HG03064 (cell line): ENCODE measurements around the gene ITGAD.

Experiments used
- ATAC-seq: cut with Tn5 transposase; IDR thresholded peaks from one replicate; pipeline ENCODE4 v1.9.1; 2021; ENCODE audit warnings: low read depth; ENCODE audit not compliant: unreplicated experiment

The ITGAD gene

DNA sequence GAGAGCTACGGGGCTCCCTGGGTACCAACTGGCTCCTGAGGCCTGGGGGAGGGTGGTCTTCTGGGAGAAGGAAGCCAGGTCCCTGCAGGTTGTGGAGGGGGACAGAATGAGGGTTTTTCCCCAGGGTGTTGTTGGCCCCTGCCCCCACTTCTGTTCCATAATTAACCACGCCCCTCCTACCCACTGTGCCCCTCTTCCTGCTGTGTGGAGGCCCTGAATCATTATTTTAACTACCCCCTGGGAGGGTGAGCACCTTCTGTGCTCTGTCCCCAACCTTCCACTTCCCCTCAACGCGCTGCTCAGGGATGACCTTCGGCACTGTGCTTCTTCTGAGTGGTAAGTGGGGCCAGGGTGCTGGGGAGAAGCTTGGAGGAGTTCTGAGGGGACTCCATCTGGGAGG is at the start of gene ITGAD:
ITGAD (plus strand) TSS at position 280 of the 400 bp plus-strand sequence; CDS start at position 306, 26 bp downstream.
- ATAC-seq = no peak

DNA sequence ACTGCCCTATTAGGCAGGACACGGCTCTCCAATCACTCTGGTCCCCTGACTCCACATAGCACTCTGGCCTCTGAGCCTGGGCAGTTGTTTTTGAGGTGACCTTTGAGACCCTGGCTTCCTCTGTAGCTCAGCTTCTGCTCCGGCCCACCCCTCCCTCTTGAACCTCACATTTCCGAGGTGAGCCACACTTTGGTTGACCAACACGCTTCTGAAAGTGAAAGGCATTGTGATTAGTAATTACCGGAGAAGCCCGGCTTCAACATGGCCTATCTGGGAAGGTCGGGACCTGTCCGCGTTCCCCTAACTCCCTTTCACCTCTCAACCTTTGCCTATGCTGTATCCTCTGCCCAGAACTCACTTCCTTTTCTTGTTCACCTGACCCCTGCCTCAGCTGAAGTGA is 48.4 kb upstream of the ITGAD start:
- ATAC-seq = peak; percentile 82

DNA sequence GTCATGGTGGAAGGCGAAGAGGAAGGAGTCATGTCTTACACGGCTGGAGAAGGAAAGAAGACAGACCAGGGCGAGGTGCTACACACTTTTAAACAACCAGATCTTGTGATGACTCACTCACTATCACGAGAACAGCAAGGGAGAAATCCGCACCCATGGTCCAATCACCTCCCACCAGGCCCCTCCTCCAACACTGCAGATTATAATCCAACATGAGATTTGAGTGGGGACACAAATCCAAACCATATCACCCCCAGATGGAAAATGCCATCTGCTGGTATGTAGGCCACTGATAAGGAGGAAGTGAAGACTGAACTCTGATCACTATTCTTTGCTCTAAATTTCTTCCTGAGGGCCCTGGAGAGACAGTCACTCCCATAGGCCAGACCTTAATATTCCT is 45.7 kb upstream of the ITGAD start:
- no peak for ATAC-seq

DNA sequence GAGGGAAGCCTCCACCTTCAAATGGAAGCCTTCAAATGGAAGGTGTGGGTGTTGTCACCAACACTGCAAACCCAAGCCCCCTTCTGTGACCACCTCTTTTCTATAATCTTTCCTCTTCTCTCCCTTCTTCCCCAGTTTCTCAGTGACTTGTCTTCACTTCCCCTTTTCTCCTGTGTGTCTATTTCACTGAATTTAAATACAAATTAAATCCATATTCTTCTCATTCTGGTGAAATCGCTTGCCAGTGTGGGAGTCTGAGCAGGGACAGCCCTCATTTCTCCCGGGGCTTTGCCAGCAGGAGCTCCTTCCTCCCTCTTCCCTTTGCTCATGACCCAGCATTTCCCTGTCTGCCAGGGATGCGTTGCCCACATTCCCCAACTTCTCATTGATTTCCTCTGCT is 44.6 kb upstream of the ITGAD start:
- no peak for ATAC-seq

DNA sequence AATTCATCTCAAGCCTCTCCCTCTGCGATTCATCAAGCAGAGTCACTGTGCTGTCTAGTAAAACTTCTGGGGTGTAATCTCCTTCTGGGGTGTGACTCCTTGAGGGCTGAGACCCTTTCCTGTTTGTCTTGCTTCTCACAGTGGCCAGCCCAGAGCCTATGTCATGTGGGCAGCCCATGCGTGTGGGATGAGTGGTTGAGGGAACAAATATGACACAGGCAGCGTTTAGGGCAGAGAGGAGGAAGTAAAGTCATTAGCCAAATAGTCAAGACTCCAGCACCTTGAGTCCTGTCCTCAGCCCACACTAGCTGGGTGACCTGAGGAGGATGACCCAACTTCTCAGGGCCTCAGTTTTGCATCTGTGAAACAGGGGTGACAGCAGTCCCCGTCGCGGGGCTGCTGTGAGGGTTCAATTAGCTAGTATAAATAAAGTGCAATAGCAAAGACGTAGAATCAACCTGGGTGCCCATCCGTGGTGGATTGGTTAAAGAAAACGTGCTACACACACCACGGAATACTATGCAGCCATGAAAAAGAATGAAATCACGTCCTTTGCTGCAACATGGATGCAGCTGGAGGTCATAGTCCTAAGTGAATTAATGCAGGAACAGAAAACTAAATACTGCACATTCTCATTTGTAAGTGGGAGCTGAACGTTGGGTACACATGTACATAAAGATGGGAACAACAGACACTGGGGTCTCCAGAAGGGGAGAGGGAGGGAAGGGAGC is 42.7 kb upstream of the ITGAD start:
- no peak for ATAC-seq

DNA sequence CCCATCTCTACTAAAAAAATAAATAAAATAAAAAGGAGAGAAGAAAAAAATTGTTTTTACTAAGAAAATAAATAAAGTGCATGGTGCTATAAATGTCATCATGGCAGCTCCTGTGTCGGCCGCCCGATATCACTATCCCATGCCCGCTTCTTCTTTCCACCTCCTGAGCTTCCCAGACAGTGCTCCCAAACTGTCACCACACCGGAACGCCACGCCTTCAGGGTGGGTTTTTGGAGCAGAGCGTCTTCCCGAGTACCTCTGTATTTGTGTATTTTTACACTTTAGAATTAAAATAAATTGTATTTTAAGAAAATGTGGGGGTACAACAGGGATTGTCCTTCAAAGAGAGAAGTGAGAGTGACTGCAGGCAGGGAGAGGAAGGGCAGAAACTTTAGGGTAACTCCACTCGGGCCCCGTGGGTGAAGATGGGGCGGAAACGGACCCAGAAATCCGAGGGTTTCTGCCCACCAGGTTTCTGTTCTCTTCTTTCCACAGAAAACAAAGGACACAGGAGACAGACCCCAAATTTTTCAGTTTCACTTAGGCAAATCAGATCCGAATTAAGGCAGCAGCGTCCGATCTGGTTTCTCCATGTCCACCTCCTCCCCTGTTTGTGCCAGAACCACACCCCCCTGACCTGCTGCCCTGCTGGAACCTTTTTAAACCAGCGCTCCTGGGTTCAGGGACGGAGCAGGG is 41.7 kb upstream of the ITGAD start:
- ATAC-seq = no peak

DNA sequence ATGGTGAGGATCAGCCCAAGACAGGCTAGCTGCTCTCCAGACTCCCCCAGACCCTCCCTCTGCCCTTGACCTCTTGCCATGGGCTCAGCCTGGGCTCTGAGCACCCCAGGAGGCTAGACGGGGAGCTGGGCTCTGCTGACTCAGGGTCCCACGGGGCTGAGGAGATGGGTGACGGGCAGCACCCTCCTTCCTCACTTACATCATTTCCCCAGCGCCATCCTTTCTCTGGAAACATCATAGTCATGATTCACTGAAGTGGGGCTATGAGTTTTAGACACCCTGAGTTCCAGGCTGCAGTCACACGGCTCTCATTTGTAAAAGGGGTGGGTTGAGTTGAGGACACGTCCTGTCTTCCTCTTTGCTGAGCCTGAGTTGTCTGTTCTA is 41.2 kb upstream of the ITGAD start:
- no peak for ATAC-seq

DNA sequence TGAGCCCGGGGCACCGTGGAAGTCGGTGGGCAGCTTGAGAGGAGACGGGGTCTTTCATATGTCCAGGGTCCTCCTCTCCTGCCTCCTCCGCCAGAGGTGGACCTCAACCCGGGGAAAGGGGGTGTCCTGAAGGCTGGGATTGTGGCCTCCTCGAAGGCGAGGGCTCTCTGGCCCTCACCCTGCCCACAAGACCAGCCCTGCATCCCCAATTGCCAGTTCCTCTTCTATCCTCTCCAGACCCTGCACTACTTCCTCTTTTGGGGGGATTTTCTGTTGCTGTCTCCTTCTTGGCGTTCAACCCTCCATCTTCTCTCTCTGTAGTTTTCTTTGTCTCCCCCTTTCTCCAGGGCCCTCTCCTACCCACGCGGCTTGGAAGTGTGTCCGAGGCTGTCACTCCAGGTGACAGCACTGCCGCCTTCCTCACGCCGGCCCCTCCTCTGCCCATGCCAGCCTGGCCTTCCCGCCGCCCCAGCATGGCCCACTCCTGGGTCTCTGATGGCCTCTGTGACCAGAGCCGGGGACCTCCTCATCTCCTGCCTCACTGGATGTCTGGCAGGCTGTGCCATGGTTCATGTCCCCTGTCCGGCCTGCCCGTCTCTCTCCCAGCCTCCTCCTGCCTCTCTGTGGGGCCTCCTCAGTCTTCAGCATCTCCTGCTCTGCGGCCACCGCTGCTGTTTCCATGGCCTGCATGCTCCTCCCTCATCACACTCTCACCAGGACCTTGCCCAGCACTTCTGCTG is 40.6 kb upstream of the ITGAD start:
- ATAC-seq = no peak

DNA sequence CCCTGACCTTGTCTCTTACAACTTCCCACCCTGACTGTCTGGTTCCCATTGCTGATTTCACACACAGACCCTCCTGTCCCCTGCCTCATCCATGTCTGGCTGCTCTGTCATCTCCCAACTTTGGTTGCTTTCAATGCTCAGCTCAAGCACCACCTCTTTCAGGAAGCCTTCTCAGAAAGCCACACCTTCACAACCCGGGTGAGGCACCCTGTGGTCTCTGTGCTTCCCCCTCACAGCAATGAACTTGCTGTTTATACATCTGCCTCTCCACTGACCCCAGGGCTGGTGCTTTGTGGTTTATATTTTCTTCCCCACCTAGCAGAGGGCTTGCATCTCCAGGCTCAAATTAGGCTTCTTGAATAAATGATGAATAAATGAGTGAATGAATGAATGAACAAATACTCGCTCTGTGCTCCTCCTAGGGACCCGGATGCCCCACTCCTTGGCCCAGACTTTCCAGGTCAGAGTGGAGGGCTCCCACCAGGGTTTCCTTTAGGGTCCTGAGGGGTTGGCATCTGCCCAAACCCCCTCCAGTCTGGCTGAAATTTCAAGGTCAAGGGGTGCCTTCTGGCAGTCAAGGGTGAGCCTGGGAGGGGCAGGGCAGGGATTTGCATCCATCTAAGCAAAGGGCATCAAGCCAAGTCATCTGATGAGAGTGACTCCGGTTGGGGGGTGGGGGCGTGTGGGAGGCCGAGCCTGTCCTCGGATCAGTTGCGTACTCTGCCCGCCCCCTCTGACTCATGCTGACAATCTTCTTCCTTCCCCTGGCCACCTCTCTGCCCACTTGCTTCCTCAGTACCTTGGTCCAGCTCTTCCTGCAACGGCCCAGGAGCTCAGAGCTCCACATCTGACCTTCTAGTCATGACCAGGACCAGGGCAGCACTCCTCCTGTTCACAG is 38.5 kb upstream of the ITGAD start, which contains the start of gene ITGAX:
ITGAX (plus strand) TSS at position 783 of the 898 bp plus-strand sequence; CDS start at position 862, 79 bp downstream.
- ATAC-seq = peak; percentile 69

DNA sequence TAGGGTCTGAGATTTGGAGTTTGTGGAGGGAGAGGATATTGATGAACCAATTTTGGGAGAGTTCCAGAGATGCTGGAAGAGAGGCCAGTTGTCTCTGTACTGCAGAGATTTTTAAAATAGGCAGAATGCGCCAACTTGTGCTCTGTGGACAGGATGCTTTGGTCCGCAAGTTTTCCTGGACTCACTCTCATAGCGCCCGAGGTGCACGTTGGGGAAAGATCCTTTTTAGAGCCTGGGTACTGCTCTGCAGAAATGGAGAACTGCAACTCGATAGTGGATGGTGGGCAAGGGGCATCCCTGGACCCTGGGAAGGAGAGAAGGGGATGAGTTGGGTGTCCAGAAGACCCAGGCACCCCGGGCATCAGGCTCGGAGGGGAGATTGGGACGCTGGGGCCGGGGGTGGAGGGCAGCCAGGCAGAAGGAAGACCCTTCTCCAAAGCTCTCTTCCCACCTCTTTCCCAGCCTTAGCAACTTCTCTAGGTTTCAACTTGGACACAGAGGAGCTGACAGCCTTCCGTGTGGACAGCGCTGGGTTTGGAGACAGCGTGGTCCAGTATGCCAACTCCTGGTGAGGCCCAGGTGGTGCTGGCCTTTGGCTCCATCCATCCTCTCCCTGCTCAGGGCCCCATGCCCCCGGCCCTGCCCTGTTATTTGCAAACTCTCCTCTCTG is 37.6 kb upstream of the ITGAD start:
- ATAC-seq = no peak

DNA sequence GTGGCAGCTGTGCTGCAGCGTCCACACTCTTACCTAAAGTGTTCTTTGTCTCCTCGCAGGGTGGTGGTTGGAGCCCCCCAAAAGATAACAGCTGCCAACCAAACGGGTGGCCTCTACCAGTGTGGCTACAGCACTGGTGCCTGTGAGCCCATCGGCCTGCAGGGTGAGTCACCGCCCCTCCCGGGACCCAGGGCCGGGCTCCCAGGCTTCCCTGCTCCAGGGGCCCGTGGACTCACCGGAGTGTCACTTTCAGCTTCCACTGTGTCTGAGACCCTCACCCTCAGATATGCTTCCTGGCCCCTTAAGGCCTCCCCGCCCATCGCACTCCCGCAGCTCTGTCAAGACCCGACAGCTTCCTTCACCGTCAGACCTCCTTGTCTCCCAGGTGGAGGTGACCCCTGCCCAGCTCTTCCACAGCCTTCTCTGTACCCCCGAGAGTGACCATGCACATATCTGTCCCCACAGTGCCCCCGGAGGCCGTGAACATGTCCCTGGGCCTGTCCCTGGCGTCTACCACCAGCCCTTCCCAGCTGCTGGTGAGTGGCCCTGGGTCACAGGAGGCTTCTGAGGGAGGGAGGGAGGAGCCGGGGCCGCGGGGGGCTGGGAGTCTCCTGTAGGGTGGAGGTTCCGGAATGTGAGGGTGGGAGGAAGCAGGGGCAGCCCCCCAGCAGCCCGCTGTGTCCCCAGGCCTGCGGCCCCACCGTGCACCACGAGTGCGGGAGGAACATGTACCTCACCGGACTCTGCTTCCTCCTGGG is 36.4 kb upstream of the ITGAD start:
- no peak for ATAC-seq

DNA sequence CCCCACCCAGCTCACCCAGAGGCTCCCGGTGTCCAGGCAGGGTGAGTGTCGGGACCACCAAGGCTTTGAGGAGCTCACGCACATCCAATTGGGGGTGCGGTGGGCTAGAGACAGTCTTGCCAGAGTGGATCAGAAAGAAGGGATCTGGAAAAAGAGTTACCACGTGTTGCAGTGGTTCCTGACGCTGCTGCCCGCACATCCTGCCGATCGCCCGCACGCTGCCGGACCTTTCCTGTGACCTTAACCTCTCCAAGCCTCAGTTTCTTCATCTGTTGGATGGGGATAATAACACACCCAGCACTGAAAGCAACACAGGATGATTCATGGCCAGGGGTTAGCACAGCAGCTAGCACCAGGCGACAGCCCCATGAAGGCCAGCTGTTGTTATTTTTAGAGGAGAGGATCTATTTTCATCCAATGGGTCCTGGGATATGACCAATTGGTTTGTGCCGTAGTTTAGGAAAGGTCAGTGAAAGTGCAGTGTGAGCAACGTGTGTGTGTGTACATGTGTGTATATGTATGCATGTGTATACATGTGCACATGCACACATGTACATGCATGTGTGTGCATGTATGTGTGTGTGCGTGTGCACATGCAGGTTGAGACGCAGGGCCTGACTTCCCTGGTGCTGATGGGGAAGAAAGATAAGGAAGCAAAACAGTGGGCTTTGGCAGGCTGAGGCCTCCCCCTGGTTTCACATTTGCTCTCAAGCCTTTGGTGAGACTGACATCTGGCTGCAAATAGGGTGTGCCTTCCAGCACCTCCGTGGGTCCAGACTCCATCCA is 35.6 kb upstream of the ITGAD start:
- ATAC-seq = no peak

DNA sequence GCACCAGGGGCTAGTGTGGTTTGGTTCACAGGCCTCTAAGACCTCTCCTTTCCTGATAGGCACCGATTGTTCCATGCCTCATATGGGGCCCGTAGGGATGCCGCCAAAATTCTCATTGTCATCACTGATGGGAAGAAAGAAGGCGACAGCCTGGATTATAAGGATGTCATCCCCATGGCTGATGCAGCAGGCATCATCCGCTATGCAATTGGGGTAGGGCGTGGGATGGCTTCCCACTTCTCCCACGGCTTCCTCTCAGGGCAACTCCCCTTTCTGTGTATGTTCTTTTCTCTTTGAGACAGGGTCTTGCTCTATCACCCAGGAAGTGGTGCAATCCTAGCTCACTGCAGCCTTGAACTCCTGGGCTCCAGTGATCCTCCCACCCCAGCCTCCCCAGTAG is 32.9 kb upstream of the ITGAD start:
- ATAC-seq = no peak

DNA sequence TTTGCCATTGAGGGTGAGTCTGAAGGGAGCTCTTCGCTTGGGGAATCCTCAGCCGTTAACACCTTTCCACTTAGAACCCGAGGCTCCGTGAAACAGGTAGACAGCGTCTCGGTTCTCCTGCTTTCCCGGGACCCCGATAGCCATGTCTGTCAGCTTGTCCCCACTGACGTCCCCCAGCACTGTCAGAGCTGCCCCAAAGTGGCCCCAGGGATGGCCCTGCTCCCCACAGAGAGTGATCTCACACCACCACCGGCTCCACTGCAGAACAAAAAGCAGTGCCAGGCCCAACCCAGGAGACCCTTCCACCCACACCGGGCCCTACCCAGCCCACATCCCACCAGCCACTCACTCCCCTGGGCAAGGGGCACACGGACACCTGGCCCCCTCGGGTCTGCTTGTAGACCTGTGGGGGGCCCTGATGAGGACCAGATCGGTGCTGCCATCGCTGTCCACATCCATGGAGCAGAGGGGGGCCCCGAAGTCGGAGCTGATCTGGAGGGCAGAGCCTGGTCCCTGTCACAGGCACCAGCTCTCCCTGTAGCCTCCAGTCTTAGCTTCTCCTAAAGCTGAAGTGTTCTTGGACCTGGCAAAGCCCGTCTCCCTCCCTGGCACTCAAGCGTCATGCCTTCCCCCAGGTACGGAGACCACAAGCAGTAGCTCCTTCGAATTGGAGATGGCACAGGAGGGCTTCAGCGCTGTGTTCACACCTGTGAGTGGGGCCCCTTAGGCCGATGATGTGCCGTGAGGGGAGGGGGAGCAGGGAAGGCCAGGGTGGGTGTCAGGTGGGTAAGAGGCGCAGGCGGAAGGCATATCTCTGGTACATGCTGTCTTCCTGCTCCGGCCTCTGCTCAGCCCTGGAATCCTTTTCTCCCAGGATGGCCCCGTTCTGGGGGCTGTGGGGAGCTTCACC is 31.7 kb upstream of the ITGAD start:
- no peak for ATAC-seq

DNA sequence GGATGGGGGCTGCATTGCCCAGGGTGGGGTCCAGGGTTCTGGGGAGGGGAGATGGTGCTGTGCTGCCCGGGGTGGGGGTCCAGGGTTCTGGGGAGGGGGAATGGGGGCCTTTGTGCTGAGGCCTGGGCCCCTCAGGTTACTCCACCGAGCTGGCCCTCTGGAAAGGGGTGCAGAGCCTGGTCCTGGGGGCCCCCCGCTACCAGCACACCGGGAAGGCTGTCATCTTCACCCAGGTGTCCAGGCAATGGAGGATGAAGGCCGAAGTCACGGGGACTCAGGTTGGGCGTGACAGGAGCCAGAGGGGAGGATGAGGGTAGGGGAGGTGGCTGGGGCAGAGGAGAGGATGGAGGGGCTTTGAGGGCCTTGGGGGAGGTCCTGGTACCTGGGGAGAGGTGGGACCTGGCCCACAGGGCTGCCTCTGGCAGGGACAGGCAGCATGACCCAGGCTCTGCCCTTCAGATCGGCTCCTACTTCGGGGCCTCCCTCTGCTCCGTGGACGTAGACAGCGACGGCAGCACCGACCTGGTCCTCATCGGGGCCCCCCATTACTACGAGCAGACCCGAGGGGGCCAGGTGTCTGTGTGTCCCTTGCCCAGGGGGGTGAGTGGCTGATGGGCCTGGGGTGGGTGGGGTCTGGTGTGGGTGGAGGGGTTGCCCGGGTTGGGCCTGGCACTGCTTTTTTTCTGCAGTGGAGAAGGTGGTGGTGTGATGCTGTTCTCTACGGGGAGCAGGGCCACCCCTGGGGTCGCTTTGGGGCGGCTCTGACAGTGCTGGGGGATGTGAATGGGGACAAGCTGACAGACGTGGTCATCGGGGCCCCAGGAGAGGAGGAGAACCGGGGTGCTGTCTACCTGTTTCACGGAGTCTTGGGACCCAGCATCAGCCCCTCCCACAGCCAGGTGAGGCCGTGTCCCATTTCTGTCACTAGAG is 30.4 kb upstream of the ITGAD start:
- ATAC-seq = no peak

DNA sequence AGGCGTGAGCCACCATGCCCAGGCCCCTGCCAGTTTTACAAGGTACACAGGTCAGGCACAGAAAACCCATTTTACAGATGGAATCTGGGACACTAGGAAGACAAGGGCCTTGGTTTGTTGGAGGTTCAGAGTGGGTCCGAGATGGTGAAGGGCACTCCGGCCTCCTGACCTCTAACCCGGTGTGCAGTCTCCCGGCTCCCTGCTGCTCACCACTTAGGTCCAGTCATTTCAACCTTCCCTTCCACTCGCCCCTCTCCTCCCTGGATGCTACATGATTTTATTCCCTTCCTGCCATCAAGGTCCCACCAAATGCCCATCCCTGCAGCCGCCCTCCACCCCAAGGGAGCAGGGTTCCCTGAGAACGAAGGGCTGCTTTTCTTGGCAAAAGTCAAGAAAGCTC is 29.4 kb upstream of the ITGAD start:
- ATAC-seq = no peak
